SK-N-SH (cell line): ENCODE measurements around the gene C2orf92. TPM values are rescaled to one million over a fixed set of nuclear protein-coding genes. Genes with fewer than 3 reads are reported as not detected.

Source experiments
- CTCF ChIA-PET: fragments of 300-600, 350-600 bp; formaldehyde crosslinking; extraction: SDS; loops from one replicate; lab custom pipeline; 2021; lab: Yijun Ruan, JAX
- POLR2A ChIA-PET: fragments of 350-600 bp; sonication (Branson Sonifier 250); formaldehyde crosslinking; extraction: SDS; loops from one replicate; lab custom pipeline; 2020; ENCODE audit warnings: antibody characterized with exemption, inconsistent platforms; lab: Yijun Ruan, JAX
- DNase-seq: peaks from one replicate; pipeline ENCODE4 v3.0.0; 2012
- H2AFZ ChIP-seq: fragments of 200-600 bp; sonication (generic); 2 replicates; pipeline ENCODE4 v1.8.1; 2016; ENCODE audit warnings: antibody characterized with exemption, mild to moderate bottlenecking, low read depth
- H3F3A ChIP-seq: fragments of 200-600 bp; sonication (generic); replicated peaks from 2 replicates; pipeline ENCODE3; 2016; ENCODE audit warnings: antibody characterized with exemption, mild to moderate bottlenecking; ENCODE audit not compliant: insufficient read depth
- H3K27ac ChIP-seq, 2 experiments: fragments of 200-500 bp in 1 of 2; fragments of 200-600 bp in 1 of 2; sonication (Bioruptor generic) in 1 of 2; sonication (generic), shearing (Covaris generic) in 1 of 2; 2 replicates each; pipeline versions ENCODE4 v1.5.1 to v1.6.1; 2014 to 2016; ENCODE audit warnings: low read depth in 2 of 2, inconsistent platforms in 1 of 2, low read length in 1 of 2, mild to moderate bottlenecking in 1 of 2, mixed read lengths in 1 of 2
- H3K27me3 ChIP-seq: fragments of 200-600 bp; sonication (generic), shearing (Covaris generic); 2 replicates; pipeline ENCODE4 v1.6.1; 2016; ENCODE audit warnings: mixed run types; ENCODE audit not compliant: insufficient read depth
- H3K36me3 ChIP-seq, 2 experiments: fragments of 200-500 bp in 1 of 2; fragments of 200-600 bp in 1 of 2; sonication (Bioruptor generic) in 1 of 2; sonication (generic) in 1 of 2; replicated peaks in 1 of 2; 2 replicates each; pipeline versions ENCODE3 to v1.5.1; 2014 to 2016; ENCODE audit warnings: low read length in 1 of 2, mild to moderate bottlenecking in 1 of 2; ENCODE audit not compliant: insufficient read depth in 2 of 2, control insufficient read depth in 1 of 2
- H3K4me1 ChIP-seq, 2 experiments: fragments of 200-500 bp in 1 of 2; fragments of 200-600 bp in 1 of 2; sonication (Bioruptor generic) in 1 of 2; sonication (generic), shearing (Covaris generic) in 1 of 2; 2 replicates each; pipeline versions ENCODE4 v1.5.1 to v1.6.1; 2014 to 2016; ENCODE audit warnings: low read depth in 1 of 2, low read length in 1 of 2, mixed run types in 1 of 2; ENCODE audit not compliant: insufficient read depth in 2 of 2, control insufficient read depth in 1 of 2
- H3K4me2 ChIP-seq: fragments of 200-600 bp; sonication (generic), shearing (Covaris generic); 2 replicates; pipeline ENCODE4 v1.6.1; 2017; ENCODE audit warnings: mixed run types
- H3K4me3 ChIP-seq, 2 experiments: fragments of 200-500 bp in 1 of 2; fragments of 200-600 bp in 1 of 2; sonication (Bioruptor generic) in 1 of 2; sonication (generic), shearing (Covaris generic) in 1 of 2; 2 replicates each; pipeline versions ENCODE4 v1.5.1 to v1.8.1; 2014 to 2016; ENCODE audit warnings: low read depth in 2 of 2, inconsistent platforms in 1 of 2, low read length in 1 of 2, mild to moderate bottlenecking in 1 of 2, mixed read lengths in 1 of 2, moderate library complexity in 1 of 2
- H3K79me2 ChIP-seq: fragments of 200-600 bp; sonication (generic); 2 replicates; pipeline ENCODE4 v1.8.1; 2017; ENCODE audit warnings: mild to moderate bottlenecking; ENCODE audit not compliant: insufficient read depth
- H3K9ac ChIP-seq: fragments of 200-600 bp; sonication (generic); 2 replicates; pipeline ENCODE4 v1.6.1; 2017; ENCODE audit warnings: mixed run types
- H3K9me2 ChIP-seq: fragments of 200-600 bp; sonication (generic); 2 replicates; pipeline ENCODE4 v1.6.1; 2017; ENCODE audit warnings: mixed run types
- H3K9me3 ChIP-seq: fragments of 200-600 bp; sonication (generic); 2 replicates; pipeline ENCODE4 v1.6.1; 2017; ENCODE audit warnings: mixed run types, mild to moderate bottlenecking, moderate library complexity
- H4K20me1 ChIP-seq: fragments of 200-600 bp; sonication (generic); 2 replicates; pipeline ENCODE4 v1.6.1; 2017; ENCODE audit warnings: mild to moderate bottlenecking, mixed run types; ENCODE audit not compliant: insufficient read depth
- CHD2 ChIP-seq: fragments of 150-350 bp; IDR thresholded peaks from 2 replicates; pipeline ENCODE4 v1.6.1; 2018; ENCODE audit warnings: low read length; ENCODE audit not compliant: partially characterized antibody
- EP300 ChIP-seq, 2 experiments: IDR thresholded peaks; 2 replicates each; pipeline versions ENCODE4 v1.4.0 to v1.6.1; 2012; ENCODE audit warnings: borderline replicate concordance in 1 of 2, low read depth in 1 of 2, low read length in 1 of 2
- MAX ChIP-seq: IDR thresholded peaks from 2 replicates; pipeline ENCODE4 v1.4.0; 2012; ENCODE audit warnings: low read depth
- PBX3 ChIP-seq: IDR thresholded peaks from 2 replicates; pipeline ENCODE4; 2012
- RCOR1 ChIP-seq: fragments of 150-350 bp; IDR thresholded peaks from 2 replicates; pipeline ENCODE4 v1.6.1; 2017; ENCODE audit warnings: antibody characterized with exemption, low read length
- REST ChIP-seq: IDR thresholded peaks from 2 replicates; pipeline ENCODE4 v1.6.1; 2012; ENCODE audit warnings: mild to moderate bottlenecking, low read depth, low read length, moderate library complexity
- RFX5 ChIP-seq: IDR thresholded peaks from 2 replicates; pipeline ENCODE4 v1.6.1; 2012; ENCODE audit warnings: mild to moderate bottlenecking, improper control_type of control experiment, low read length
- USF2 ChIP-seq: fragments of 150-350 bp; IDR thresholded peaks from 2 replicates; pipeline ENCODE4 v1.6.1; 2017; ENCODE audit warnings: antibody characterized with exemption, low read length, low read depth, borderline replicate concordance
- ZBTB33 ChIP-seq: IDR thresholded peaks from 2 replicates; pipeline ENCODE4 v1.4.0; 2012; ENCODE audit warnings: low read depth, borderline replicate concordance
- WGBS: methylation state at CpG from one replicate; pipeline ENCODE4 v1.1.6; 2017; ENCODE audit warnings: low lambda C conversion rate; 5-methylcytosine and 5-hydroxymethylcytosine counted together
- polyA plus RNA-seq, 3 experiments: library from polyadenylated mRNA; depleted of rRNA; stranded (reverse); fragments of >200 nt; gene quantifications; 2 replicates each; pipeline ENCODE4 v1.2.3, GENCODE V29; 2012

The C2orf92 gene
- polyA plus RNA-seq, 1 of the 3 experiments (the other 2 are of a cell fraction): 3.1 TPM

- WGBS: 88% methylated on average over 10 of the region's 10 CpGs
- H3K4me1 ChIP-seq: peaks cover 0 to 4% of the 10 kb centered on the region in 2 experiments; a peak in 1 of 4 replicates
- no peaks in the 10 kb centered on the region for H3K9me2 ChIP-seq
- no peak overlapping the region for H2AFZ ChIP-seq
- no peak for TF ChIP-seq PBX3
- TF ChIP-seq EP300 (IDR thresholded peaks at IDR 0.05; ENCODE audit: borderline replicate concordance in 1 of 2, low read depth in 1 of 2, low read length in 1 of 2): no peak
- no peak for TF ChIP-seq USF2
- no peak for TF ChIP-seq REST
- TF ChIP-seq CHD2: no peak
- no peak for TF ChIP-seq MAX
- no peak for TF ChIP-seq RFX5
- no peak for TF ChIP-seq ZBTB33
- TF ChIP-seq RCOR1: no peak
- no peak overlapping the region for H3K4me3 ChIP-seq
- H3K27me3 ChIP-seq: no peaks in the 10 kb centered on the region
- no peak overlapping the region for H3K4me2 ChIP-seq
- no peaks in the 10 kb centered on the region for H4K20me1 ChIP-seq
- H3K36me3 ChIP-seq: no peaks in the 10 kb centered on the region
- H3K9ac ChIP-seq: no peak overlapping the region
- H3K9me3 ChIP-seq: no peaks in the 10 kb centered on the region
- CTCF ChIA-PET: no interaction called here
- H3K27ac ChIP-seq: no peak overlapping the region
- no peaks in the 10 kb centered on the region for H3F3A ChIP-seq
- no peaks in the 10 kb centered on the region for H3K79me2 ChIP-seq
- no peak for DNase-seq
- POLR2A ChIA-PET: no interaction called here
Observed at GRCh38 chr2:97745474-97746174, 76.1 kb downstream of the C2orf92 start.
